Measurements from ENCODE around the gene DSG2. TPM values are rescaled to one million over a fixed set of nuclear protein-coding genes. Genes with fewer than 3 reads are reported as not detected.
"Not testable (repeated sequence)": the region's sequence is repeated elsewhere in the genome, so short reads cannot be mapped to it uniquely, and the experiment has no call there.

Gene DSG2
- total RNA-seq, 1 experiment from 2014 or later: not detected

DNA sequence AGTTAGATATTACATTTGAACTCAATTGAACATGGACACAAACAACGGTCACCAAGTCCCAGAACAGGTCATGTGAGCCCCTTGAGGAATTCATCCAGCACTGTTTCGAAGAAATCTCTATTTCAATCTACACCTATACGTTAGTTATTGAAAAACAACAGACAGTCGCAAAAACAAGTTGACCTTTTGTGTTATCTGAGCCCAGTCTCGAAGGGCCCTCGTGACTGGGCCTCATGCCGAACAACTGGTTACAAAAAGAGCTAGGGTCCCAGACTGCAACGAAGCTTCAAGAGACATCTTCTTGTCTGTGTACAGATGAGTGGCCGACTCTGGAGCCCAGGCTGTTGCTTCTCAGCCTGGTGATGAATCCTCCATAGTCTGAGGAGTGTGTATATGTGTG lies 5.3 kb upstream of the DSG2 start:
- no TSS peak for BruUV-seq (replicated peaks)
- CTCF ChIA-PET: no interaction called here

DNA sequence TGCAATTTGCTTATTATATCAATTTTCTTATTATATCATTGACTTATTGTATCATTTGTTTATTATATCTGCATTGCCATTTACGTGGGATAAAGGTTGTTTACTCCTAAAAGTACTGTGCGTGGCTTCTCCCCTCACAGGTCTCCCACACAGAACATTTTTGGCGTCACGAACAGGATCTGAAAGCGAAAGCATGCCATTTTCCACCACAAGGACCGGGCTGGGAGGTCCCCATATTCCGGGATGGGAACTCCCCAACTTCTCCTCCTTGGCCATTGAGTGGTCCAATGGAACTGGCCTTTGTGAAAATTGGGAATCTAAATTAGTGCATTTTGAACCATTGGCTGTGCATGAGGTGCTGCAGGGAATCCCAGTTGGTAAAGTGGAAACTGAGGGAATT lies 4.8 kb upstream of the DSG2 start:
- Histone ChIP-seq H3K9me3 (ENCODE audit: low read depth, low read length, poor library complexity, severe bottlenecking) (no peaks in the 10 kb centered on the region), H3K4me3 (ENCODE audit: low read depth, low read length, poor library complexity, severe bottlenecking) (no peak overlapping the region), H3K27ac (ENCODE audit: low read depth, low read length, poor library complexity, severe bottlenecking) (no peak overlapping the region), H3K27me3 (replicated peaks; ENCODE audit: insufficient read depth, low read depth, low read length, poor library complexity) (peaks cover 35% of the 10 kb centered on the region), H3K36me3 (ENCODE audit: insufficient read depth, low read length, poor library complexity, severe bottlenecking) (no peaks in the 10 kb centered on the region), H3K4me1 (ENCODE audit: insufficient read depth, low read length, poor library complexity, severe bottlenecking) (no peaks in the 10 kb centered on the region)
- intact Hi-C loops (cut with micrococcal nuclease; ENCODE audit: unreplicated experiment): no loop called here
- TF ChIP-seq EZH2 (IDR thresholded peaks at IDR 0.05; ENCODE audit: borderline replicate concordance, low read depth, low read length, poor library complexity, severe bottlenecking): no peak
- TF ChIP-seq, protein P1, sequence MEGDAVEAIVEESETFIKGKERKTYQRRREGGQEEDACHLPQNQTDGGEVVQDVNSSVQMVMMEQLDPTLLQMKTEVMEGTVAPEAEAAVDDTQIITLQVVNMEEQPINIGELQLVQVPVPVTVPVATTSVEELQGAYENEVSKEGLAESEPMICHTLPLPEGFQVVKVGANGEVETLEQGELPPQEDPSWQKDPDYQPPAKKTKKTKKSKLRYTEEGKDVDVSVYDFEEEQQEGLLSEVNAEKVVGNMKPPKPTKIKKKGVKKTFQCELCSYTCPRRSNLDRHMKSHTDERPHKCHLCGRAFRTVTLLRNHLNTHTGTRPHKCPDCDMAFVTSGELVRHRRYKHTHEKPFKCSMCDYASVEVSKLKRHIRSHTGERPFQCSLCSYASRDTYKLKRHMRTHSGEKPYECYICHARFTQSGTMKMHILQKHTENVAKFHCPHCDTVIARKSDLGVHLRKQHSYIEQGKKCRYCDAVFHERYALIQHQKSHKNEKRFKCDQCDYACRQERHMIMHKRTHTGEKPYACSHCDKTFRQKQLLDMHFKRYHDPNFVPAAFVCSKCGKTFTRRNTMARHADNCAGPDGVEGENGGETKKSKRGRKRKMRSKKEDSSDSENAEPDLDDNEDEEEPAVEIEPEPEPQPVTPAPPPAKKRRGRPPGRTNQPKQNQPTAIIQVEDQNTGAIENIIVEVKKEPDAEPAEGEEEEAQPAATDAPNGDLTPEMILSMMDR (conservative IDR thresholded peaks at IDR 0.05; ENCODE audit: low read depth, low read length): no peak
- no peak for DNase-seq (ENCODE audit: low spot score)
- ChIA-PET POLR2A (ENCODE audit: low non-redundant PET) (no interaction called here), CTCF (no interaction called here)
- BruUV-seq (replicated peaks): no TSS peak

More for the DNA sequence above, 5.3 kb upstream of the DSG2 start:
- Histone ChIP-seq H3K36me3 (ENCODE audit: insufficient read depth, low read length, poor library complexity, severe bottlenecking) (no peaks in the 10 kb centered on the region), H3K4me1 (ENCODE audit: insufficient read depth, low read length, poor library complexity, severe bottlenecking) (no peaks in the 10 kb centered on the region), H3K9me3 (ENCODE audit: low read depth, low read length, poor library complexity, severe bottlenecking) (no peaks in the 10 kb centered on the region), H3K27me3 (replicated peaks; ENCODE audit: insufficient read depth, low read depth, low read length, poor library complexity) (peaks cover 30% of the 10 kb centered on the region), H3K27ac (ENCODE audit: low read depth, low read length, poor library complexity, severe bottlenecking) (no peak overlapping the region), H3K4me3 (ENCODE audit: low read depth, low read length, poor library complexity, severe bottlenecking) (no peak overlapping the region)
- TF ChIP-seq, protein P1 (conservative IDR thresholded peaks at IDR 0.05; ENCODE audit: low read depth, low read length): no peak
- no peak for TF ChIP-seq EZH2 (IDR thresholded peaks at IDR 0.05; ENCODE audit: borderline replicate concordance, low read depth, low read length, poor library complexity, severe bottlenecking)
- intact Hi-C loops (cut with micrococcal nuclease; ENCODE audit: unreplicated experiment): no loop called here
- DNase-seq (ENCODE audit: low spot score): no peak
- POLR2A ChIA-PET (ENCODE audit: low non-redundant PET): no interaction called here

- no peaks in the 10 kb centered on the region for H3K4me1 ChIP-seq (ENCODE audit: insufficient read depth, low read length, poor library complexity, severe bottlenecking)
- BruUV-seq (replicated peaks): no TSS peak
- no peak overlapping the region for H3K4me3 ChIP-seq (ENCODE audit: low read depth, low read length, poor library complexity, severe bottlenecking)
- no peak overlapping the region for H3K27ac ChIP-seq (ENCODE audit: low read depth, low read length, poor library complexity, severe bottlenecking)
- H3K27me3 ChIP-seq (replicated peaks; ENCODE audit: insufficient read depth, low read depth, low read length, poor library complexity): peaks cover 43% of the 10 kb centered on the region
- H3K36me3 ChIP-seq (ENCODE audit: insufficient read depth, low read length, poor library complexity, severe bottlenecking): no peaks in the 10 kb centered on the region
- intact Hi-C loops (cut with micrococcal nuclease; ENCODE audit: unreplicated experiment): no loop called here
- no peaks in the 10 kb centered on the region for H3K9me3 ChIP-seq (ENCODE audit: low read depth, low read length, poor library complexity, severe bottlenecking)
- CTCF ChIA-PET: no interaction called here
- POLR2A ChIA-PET (ENCODE audit: low non-redundant PET): no interaction called here
- DNase-seq (ENCODE audit: low spot score): no peak
- TF ChIP-seq, protein P1 (conservative IDR thresholded peaks at IDR 0.05; ENCODE audit: low read depth, low read length): no peak
- no peak for TF ChIP-seq EZH2 (IDR thresholded peaks at IDR 0.05; ENCODE audit: borderline replicate concordance, low read depth, low read length, poor library complexity, severe bottlenecking)
These were observed 4.0 kb upstream of the DSG2 start for GRCh38 chr18:31493941-31494340.

DNA sequence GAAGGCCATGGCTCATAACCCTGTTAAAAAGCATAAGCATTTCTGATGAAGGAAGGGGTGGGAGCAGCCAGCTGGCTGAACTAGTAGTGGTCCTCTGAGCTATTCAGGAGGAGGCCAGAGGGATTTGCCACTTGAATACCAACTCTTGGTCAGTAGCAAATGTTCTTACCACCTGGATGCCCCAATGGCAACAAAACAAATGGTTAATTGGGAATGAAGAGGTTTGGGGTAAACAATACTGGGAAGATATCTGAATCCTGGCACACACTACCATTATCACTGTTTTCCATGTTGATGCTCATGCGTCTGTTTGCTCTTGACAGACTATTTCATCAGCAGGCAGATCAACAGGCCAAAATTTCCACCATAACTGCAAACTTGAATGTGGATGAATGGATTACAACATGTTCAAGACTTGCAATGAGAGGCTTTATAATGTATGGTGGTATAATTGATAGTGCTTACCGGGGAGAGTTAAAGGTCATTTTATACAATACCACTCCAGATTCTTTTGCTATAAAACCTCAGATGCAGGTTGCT lies 3.2 kb upstream of the DSG2 start:
- intact Hi-C loops (cut with micrococcal nuclease; ENCODE audit: unreplicated experiment): not testable (repeated sequence)

More for the DNA sequence above, 3.2 kb upstream of the DSG2 start:
- H3K27ac ChIP-seq (ENCODE audit: low read depth, low read length, poor library complexity, severe bottlenecking); H3K36me3 ChIP-seq (ENCODE audit: insufficient read depth, low read length, poor library complexity, severe bottlenecking); H3K4me3 ChIP-seq (ENCODE audit: low read depth, low read length, poor library complexity, severe bottlenecking); POLR2A ChIA-PET (ENCODE audit: low non-redundant PET); CTCF ChIA-PET; H3K4me1 ChIP-seq (ENCODE audit: insufficient read depth, low read length, poor library complexity, severe bottlenecking); H3K9me3 ChIP-seq (ENCODE audit: low read depth, low read length, poor library complexity, severe bottlenecking); BruUV-seq (replicated peaks); DNase-seq (ENCODE audit: low spot score): not testable (repeated sequence)
- peaks cover 50% of the 10 kb centered on the region for H3K27me3 ChIP-seq (replicated peaks; ENCODE audit: insufficient read depth, low read depth, low read length, poor library complexity)

Data from A673 (cell line).